GM19372 (cell line): ENCODE measurements around the gene EFCAB6.

Experiments used
- ATAC-seq: cut with Tn5 transposase; IDR thresholded peaks from one replicate; pipeline ENCODE4 v1.9.1; 2021; ENCODE audit warnings: mild to moderate bottlenecking, low read depth, moderate library complexity; ENCODE audit not compliant: unreplicated experiment

EFCAB6 gene

GRCh38 chr22:43848366-43849171 is 36.5 kb upstream of the EFCAB6 start:
- no peak for ATAC-seq

- ATAC-seq, result no peak
These were observed 35.5 kb upstream of the EFCAB6 start for GRCh38 chr22:43847376-43848289.

- ATAC-seq, result no peak
These were observed 34.9 kb upstream of the EFCAB6 start for GRCh38 chr22:43846966-43847365.

- no peak for ATAC-seq
These were observed 33.9 kb upstream of the EFCAB6 start for GRCh38 chr22:43845981-43846380.

GRCh38 chr22:43844560-43845545 is 32.7 kb upstream of the EFCAB6 start:
- no peak for ATAC-seq

- no peak for ATAC-seq
These were observed 31.9 kb upstream of the EFCAB6 start for GRCh38 chr22:43843783-43844530.

- no peak for ATAC-seq
These were observed 29.6 kb upstream of the EFCAB6 start for GRCh38 chr22:43841742-43842141.

GRCh38 chr22:43840851-43841250 is 28.7 kb upstream of the EFCAB6 start:
- no peak for ATAC-seq

- ATAC-seq, result no peak
These were observed 28.3 kb upstream of the EFCAB6 start for GRCh38 chr22:43840431-43840830.

- no peak for ATAC-seq
These were observed 27.7 kb upstream of the EFCAB6 start for GRCh38 chr22:43839781-43840180.

GRCh38 chr22:43838571-43839307 is 26.6 kb upstream of the EFCAB6 start:
- ATAC-seq, result no peak

- no peak for ATAC-seq
These were observed 26.1 kb upstream of the EFCAB6 start for GRCh38 chr22:43838161-43838560.

- ATAC-seq, result no peak
These were observed 25.6 kb upstream of the EFCAB6 start for GRCh38 chr22:43837666-43838065.

GRCh38 chr22:43835736-43836135 is 23.6 kb upstream of the EFCAB6 start:
- ATAC-seq, result no peak

GRCh38 chr22:43835166-43835565 is 23.1 kb upstream of the EFCAB6 start:
- no peak for ATAC-seq

GRCh38 chr22:43833286-43834240 is 21.5 kb upstream of the EFCAB6 start:
- no peak for ATAC-seq

GRCh38 chr22:43832393-43833265 is 20.5 kb upstream of the EFCAB6 start:
- no peak for ATAC-seq
